Activated CD8-positive, alpha-beta memory T cell treated with anti-CD3 and anti-CD28 coated beads, Interleukin-2, amount 10 ng/mL, durations not matched to agents 7 days and 5 days (primary cell): ENCODE results near the gene DISP2. TPM values are rescaled to one million over a fixed set of nuclear protein-coding genes. Genes with fewer than 3 reads are reported as not detected.

Experiments
- ATAC-seq: fragments of 150-1000 bp; cut with Tn5 transposase; one replicate; pipeline ENCODE4 v1.10.0; 2021; ENCODE audit warnings: moderate library complexity
- CTCF ChIA-PET: fragments of 350-600 bp; sonication (Branson Sonifier 250); formaldehyde crosslinking; loops from one replicate; lab custom pipeline; 2021; ENCODE audit warnings: antibody characterized with exemption; lab: Charles Lee
- DNase-seq: peaks from one replicate; pipeline ENCODE4 v3.0.0-alpha.2; 2020
- H3K27ac Mint-ChIP-seq: one replicate; pipeline ENCODE4 v1.8.0; 2021; ENCODE audit warnings: mild to moderate bottlenecking, mixed read lengths
- H3K27me3 Mint-ChIP-seq: one replicate; pipeline ENCODE4 v1.8.0; 2021; ENCODE audit warnings: mixed read lengths
- H3K36me3 Mint-ChIP-seq: one replicate; pipeline ENCODE4 v1.8.0; 2021; ENCODE audit warnings: mild to moderate bottlenecking, mixed read lengths
- H3K4me1 Mint-ChIP-seq: one replicate; pipeline ENCODE4 v1.8.0; 2021; ENCODE audit warnings: mixed read lengths
- H3K4me3 Mint-ChIP-seq: one replicate; pipeline ENCODE4 v1.8.0; 2021; ENCODE audit warnings: mild to moderate bottlenecking, moderate library complexity, mixed read lengths
- H3K9me3 Mint-ChIP-seq: one replicate; pipeline ENCODE4 v1.8.0; 2022; ENCODE audit warnings: low read depth, mixed read lengths
- total RNA-seq, 2 experiments: library from RNA; stranded (reverse); gene quantifications; one replicate each; pipeline ENCODE4 v1.2.3, GENCODE V29; 2021

Gene DISP2
- total RNA-seq, 2 experiments from 2014 or later = 0.23 to 0.37 TPM

DNA sequence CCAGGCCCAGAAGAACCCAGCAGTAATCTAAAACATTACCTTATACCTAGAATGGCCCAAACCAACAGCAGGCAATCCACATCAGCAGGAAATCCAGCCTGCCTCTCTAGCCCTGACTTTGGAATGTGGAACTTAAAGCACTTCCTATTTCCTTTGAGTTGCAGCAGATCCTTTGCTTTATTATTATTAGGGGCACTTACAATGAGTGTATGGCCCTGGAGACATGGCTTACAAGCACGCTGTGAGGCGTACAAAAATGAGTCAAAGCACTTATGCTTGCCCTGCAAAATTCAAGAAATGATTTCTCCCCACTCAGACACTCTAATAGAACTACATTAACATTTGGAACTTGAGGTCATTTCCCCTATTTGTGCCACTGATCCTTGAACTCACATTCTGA, 15.0 kb downstream of the DISP2 start:
- Mint-ChIP-seq H3K4me3 (no peak overlapping the region), H3K4me1 (no peaks in the 10 kb centered on the region), H3K9me3 (no peaks in the 10 kb centered on the region), H3K36me3 (no peaks in the 10 kb centered on the region), H3K27ac (no peak overlapping the region), H3K27me3 (peaks cover 15% of the 10 kb centered on the region)
- no peak for ATAC-seq
- DNase-seq = no peak
- CTCF ChIA-PET = interaction anchor here (2.9 to 12.5 kb wide), 2 partner anchors 29 to 48 kb away, joined by 9 to 138 read pairs; no protein-coding TSS in a partner anchor

GRCh38 chr15:40377606-40378005, 19.6 kb downstream of the DISP2 start:
- Mint-ChIP-seq H3K9me3 (no peaks in the 10 kb centered on the region), H3K36me3 (no peaks in the 10 kb centered on the region), H3K27me3 (peaks cover 5% of the 10 kb centered on the region), H3K27ac (no peak overlapping the region), H3K4me3 (no peak overlapping the region), H3K4me1 (peaks cover 3% of the 10 kb centered on the region)
- DNase-seq = no peak
- ATAC-seq = no peak
- CTCF ChIA-PET = interaction anchor here (1.1 to 8.0 kb wide), 4 partner anchors 9 to 44 kb away, joined by 3 to 55 read pairs (median 4); no protein-coding TSS in a partner anchor

- CTCF ChIA-PET = interaction anchor here (8.0 kb wide), 1 partner anchor 11 kb away, joined by 55 read pairs; no protein-coding TSS in a partner anchor
- ATAC-seq (no peak), DNase-seq (no peak)
- peaks cover 5% of the 10 kb centered on the region for H3K27me3 Mint-ChIP-seq
- H3K4me3 Mint-ChIP-seq = no peak overlapping the region
- H3K4me1 Mint-ChIP-seq = peaks cover 15% of the 10 kb centered on the region
- no peaks in the 10 kb centered on the region for H3K9me3 Mint-ChIP-seq
- no peak overlapping the region for H3K27ac Mint-ChIP-seq
- peaks cover 10% of the 10 kb centered on the region for H3K36me3 Mint-ChIP-seq
Measured at GRCh38 chr15:40379374-40379773, 21.4 kb downstream of the DISP2 start.

DNA sequence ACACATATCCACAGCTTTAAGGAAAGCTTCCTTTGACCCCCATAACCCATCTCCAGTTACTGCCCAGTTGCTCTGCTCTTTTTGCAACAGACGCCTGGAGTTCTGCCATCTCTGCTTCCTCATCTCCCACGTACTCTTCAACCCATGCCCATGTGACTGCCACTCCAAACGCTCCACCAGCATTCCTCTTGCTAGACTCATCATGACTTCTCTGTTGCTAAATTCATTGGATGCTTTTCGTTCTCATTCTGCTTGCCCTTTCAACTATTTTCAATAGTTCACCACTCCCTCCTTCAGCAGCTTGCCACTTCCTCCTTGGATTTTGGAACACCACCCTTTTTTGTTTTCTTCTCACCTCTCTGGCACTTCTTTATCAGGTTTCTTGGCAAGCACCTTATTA, 21.8 kb downstream of the DISP2 start:
- H3K4me1 Mint-ChIP-seq = peaks cover 19% of the 10 kb centered on the region
- CTCF ChIA-PET = interaction anchor here (8.0 kb wide), 1 partner anchor 11 kb away, joined by 55 read pairs; no protein-coding TSS in a partner anchor

DNA sequence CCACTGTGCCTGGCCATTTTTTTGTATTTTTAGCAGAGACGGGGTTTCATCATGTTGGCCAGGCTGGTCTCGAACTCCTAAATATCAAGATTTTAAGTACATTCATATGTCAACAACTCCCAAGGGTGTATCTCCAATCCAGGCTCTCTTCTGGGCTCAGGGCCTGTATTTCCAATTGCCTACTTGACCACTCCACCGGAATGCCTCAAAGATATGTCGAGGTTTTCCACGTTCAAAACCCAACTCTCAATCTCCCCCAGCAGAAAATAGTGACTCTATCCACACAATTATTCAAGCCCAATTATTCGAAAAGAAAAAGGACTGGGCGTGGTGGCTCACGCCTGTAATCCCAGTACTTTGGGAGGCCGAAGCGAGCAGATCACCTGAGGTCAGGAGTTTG, 22.6 kb downstream of the DISP2 start:
- no peak overlapping the region for H3K4me3 Mint-ChIP-seq
- CTCF ChIA-PET = interaction anchor here (8.0 kb wide), 1 partner anchor 12 kb away, joined by 55 read pairs; no protein-coding TSS in a partner anchor
- no peaks in the 10 kb centered on the region for H3K9me3 Mint-ChIP-seq
- H3K27ac Mint-ChIP-seq = no peak overlapping the region
- peaks cover 5% of the 10 kb centered on the region for H3K27me3 Mint-ChIP-seq
- ATAC-seq (no peak), DNase-seq (no peak)
- peaks cover 18% of the 10 kb centered on the region for H3K36me3 Mint-ChIP-seq
- peaks cover 26% of the 10 kb centered on the region for H3K4me1 Mint-ChIP-seq

More for the DNA sequence above, 21.8 kb downstream of the DISP2 start:
- peaks cover 5% of the 10 kb centered on the region for H3K27me3 Mint-ChIP-seq
- H3K9me3 Mint-ChIP-seq = no peaks in the 10 kb centered on the region
- peaks cover 14% of the 10 kb centered on the region for H3K36me3 Mint-ChIP-seq
- H3K27ac Mint-ChIP-seq = no peak overlapping the region
- ATAC-seq (no peak), DNase-seq (no peak)
- no peak overlapping the region for H3K4me3 Mint-ChIP-seq

DNA sequence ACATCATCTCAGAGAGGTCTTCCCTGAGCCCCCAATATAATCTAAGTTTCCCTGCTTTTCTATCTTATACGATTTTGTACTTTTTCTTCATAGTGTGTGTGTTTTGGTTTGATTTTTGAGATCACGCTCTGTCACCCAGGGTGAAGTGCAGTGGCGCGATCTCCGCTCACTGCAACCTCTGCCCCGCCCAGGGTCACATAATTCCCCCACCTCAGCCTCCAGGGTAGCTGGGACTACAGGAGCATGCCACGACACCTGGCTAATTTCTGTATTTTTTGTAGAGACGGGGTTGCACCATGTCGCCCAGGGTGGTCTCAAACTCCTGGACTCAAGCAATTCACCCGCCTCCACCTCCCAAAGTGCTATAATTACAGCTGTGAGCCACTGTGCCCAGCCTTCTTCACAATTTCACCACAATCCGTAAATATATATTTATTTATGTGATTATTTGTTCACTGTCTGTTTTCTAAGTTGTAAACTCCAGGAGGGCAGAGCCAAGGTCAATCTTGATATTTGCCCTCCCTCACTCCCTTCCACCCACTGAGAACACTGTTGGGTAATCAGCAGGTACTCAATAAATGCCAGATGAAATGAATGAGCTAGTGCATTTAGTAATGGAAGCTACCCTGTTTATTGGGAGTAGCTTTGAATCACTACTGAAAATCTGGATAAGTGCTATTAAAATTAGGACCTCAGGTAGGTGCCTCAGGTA, 24.0 kb downstream of the DISP2 start:
- peaks cover 27% of the 10 kb centered on the region for H3K36me3 Mint-ChIP-seq
- ATAC-seq (no peak), DNase-seq (no peak)
- no peaks in the 10 kb centered on the region for H3K9me3 Mint-ChIP-seq
- H3K4me3 Mint-ChIP-seq = peak overlapping the region; percentile 94
- H3K27me3 Mint-ChIP-seq = peaks cover 5% of the 10 kb centered on the region
- H3K27ac Mint-ChIP-seq = no peak overlapping the region
- H3K4me1 Mint-ChIP-seq = peaks cover 26% of the 10 kb centered on the region
- CTCF ChIA-PET = interaction anchor here (1.2 to 8.0 kb wide), 7 partner anchors 9 to 39 kb away, joined by 3 to 55 read pairs (median 7); no protein-coding TSS in a partner anchor

DNA sequence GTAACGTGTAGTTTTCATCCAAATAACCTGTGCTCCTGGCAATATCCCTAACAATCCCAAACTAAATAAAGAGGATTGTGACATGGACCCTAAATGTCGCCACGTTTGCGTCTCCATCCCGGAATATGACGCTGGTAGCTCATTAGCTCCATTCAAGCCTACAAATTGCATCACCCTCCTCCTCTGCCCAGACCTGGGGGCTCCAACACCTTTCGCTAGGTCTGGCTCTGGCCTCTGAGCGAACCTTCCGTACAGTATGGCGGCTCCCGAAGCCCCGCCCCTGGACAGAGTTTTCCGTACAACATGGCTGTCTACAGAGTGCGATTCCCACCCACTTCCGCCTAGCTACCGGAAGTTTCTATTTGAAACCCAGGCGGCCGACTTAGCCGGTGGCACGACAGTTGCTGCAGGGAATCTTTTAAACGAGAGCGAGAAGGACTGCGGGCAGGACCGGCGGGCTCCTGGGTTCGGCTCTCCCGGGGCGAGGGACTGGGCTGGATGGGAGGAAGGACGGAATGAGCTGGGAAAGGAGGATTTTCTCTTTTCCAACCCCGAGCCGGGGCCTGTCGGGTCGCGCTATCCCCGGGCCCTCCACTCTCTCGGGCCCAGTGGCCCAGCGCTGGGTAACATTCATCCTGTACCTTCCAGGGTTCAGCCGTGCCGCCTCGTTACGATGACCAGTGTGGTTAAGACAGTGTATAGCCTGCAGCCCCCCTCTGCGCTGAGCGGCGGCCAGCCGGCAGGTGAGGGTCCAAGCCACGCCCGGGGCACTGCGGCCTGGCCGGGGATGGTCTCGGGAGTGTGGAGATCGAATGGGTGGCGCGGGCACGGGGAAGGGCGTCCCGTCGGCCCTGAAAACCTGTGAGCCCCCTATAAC, 24.8 kb downstream of the DISP2 start, which contains the start of gene KNSTRN:
KNSTRN (plus strand) TSS at position 142 of the 877 bp plus-strand sequence; CDS start at position 257, 115 bp downstream.
- DNase-seq (peak; percentile 96), ATAC-seq (peak; percentile 100)
- H3K36me3 Mint-ChIP-seq = peaks cover 35% of the 10 kb centered on the region
- no peaks in the 10 kb centered on the region for H3K9me3 Mint-ChIP-seq
- CTCF ChIA-PET = interaction anchor here (0.6 to 8.0 kb wide), 10 partner anchors 8 to 108 kb away, joined by 3 to 55 read pairs (median 4); no protein-coding TSS in a partner anchor
- H3K4me3 Mint-ChIP-seq = peak within 1 kb of the TSS; percentile 94
- peaks cover 5% of the 10 kb centered on the region for H3K27me3 Mint-ChIP-seq
- peak within 1 kb of the TSS; percentile 86 for H3K27ac Mint-ChIP-seq
- peaks cover 26% of the 10 kb centered on the region for H3K4me1 Mint-ChIP-seq

DNA sequence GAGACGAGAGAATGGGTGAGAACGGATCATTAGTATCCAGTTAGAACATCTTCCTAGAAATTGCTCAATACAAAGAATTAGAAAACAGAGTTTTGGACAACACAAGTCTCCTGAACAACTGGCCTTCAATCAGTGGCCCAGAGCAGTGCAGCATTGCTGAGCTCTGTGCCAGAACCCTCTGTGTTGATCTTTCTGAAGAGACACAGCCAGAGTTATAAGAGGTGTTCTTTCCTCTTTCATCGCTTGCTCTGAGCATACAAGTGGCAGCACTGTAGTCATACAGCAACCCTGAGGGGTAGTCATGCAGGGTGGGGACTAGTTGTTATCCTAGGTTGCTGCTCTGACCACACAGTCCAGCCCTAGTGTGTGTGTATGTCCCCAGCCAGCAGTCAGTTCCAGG, 28.5 kb downstream of the DISP2 start:
- DNase-seq (no peak), ATAC-seq (no peak)
- no peak overlapping the region for H3K4me3 Mint-ChIP-seq
- no peak overlapping the region for H3K27ac Mint-ChIP-seq
- CTCF ChIA-PET = interaction anchor here (1.0 to 2.6 kb wide), 6 partner anchors 18 to 42 kb away, joined by 3 to 7 read pairs (median 4); no protein-coding TSS in a partner anchor
- peaks cover 61% of the 10 kb centered on the region for H3K36me3 Mint-ChIP-seq
- no peaks in the 10 kb centered on the region for H3K9me3 Mint-ChIP-seq
- H3K4me1 Mint-ChIP-seq = peaks cover 26% of the 10 kb centered on the region
- no peaks in the 10 kb centered on the region for H3K27me3 Mint-ChIP-seq

DNA sequence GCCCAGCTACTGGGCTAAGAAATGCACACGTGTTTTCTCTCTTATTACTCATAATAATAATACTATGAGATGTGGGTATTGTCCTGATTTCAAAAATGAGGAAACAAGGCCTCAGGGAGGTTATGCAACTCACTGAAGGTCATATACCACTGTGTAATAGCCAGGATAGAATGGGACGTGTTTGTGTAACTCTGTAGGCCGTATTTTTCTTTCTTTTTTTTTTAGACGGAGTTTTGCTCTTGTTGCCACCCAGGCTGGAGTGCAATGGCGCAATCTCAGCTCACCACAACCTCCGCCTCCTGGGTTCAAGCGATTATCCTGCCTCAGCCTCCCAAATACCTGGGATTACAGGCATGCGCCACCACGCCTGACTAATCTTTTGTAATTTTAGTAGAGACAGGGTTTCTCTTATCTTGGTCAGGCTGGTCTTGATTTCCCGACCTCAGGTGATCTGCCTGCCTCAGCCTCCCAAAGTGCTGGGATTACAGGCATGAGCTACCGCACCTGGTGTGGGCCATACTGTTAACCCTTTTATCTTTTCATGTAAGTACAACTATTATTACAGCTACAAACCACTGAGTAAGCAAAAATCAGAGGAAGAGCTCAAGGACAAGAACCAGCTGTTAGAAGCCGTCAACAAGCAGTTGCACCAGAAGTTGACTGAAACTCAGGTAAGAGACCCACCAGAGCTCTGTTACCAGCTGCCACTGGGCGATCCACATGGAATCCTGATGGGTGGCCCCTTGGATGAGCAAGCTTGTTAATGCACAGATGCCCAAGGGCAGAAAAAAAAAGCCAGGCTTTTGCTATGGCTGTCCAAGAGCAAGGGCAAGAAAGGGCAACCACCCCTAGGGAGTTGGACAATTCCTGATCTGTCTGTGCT, 31.2 kb downstream of the DISP2 start:
- no peak overlapping the region for H3K27ac Mint-ChIP-seq
- CTCF ChIA-PET = interaction anchor here (1.0 to 1.8 kb wide), 4 partner anchors 9 to 33 kb away, joined by 3 to 4 read pairs (median 4); partner anchors contain the start of gene IVD
- no peaks in the 10 kb centered on the region for H3K9me3 Mint-ChIP-seq
- peaks cover 13% of the 10 kb centered on the region for H3K4me1 Mint-ChIP-seq
- DNase-seq (no peak), ATAC-seq (no peak)
- no peak overlapping the region for H3K4me3 Mint-ChIP-seq
- H3K36me3 Mint-ChIP-seq = peaks cover 73% of the 10 kb centered on the region
- no peaks in the 10 kb centered on the region for H3K27me3 Mint-ChIP-seq

- Mint-ChIP-seq H3K36me3 (peaks cover 68% of the 10 kb centered on the region), H3K4me3 (no peak overlapping the region), H3K4me1 (peaks cover 5% of the 10 kb centered on the region), H3K27ac (no peak overlapping the region), H3K27me3 (no peaks in the 10 kb centered on the region), H3K9me3 (no peaks in the 10 kb centered on the region)
- CTCF ChIA-PET = interaction anchor here (1.0 to 1.9 kb wide), 6 partner anchors 8 to 32 kb away, joined by 3 to 8 read pairs (median 4); partner anchors contain the start of genes IVD and KNSTRN
- ATAC-seq (no peak), DNase-seq (no peak)
Measured at GRCh38 chr15:40389824-40390595, 32.0 kb downstream of the DISP2 start.

- CTCF ChIA-PET = interaction anchor here (0.7 kb wide), 1 partner anchor 29 kb away, joined by 3 read pairs; no protein-coding TSS in a partner anchor
- DNase-seq (no peak), ATAC-seq (no peak)
- Mint-ChIP-seq H3K4me3 (no peak overlapping the region), H3K27me3 (no peaks in the 10 kb centered on the region), H3K27ac (no peak overlapping the region), H3K4me1 (peaks cover 10% of the 10 kb centered on the region), H3K9me3 (no peaks in the 10 kb centered on the region), H3K36me3 (peaks cover 52% of the 10 kb centered on the region)
Measured at GRCh38 chr15:40392986-40393948, 35.2 kb downstream of the DISP2 start.
